HepG2 (cell line): ENCODE data around the gene MAGEA9B.

Experiments
- ARID5B ChIP-seq: IDR thresholded peaks from 2 replicates; pipeline ENCODE4 v1.4.0; 2020; ENCODE audit warnings: mild to moderate bottlenecking, missing genetic modification reagents
- BRF2 ChIP-seq: sonication (generic); formaldehyde crosslinking; IDR thresholded peaks from 2 replicates; pipeline ENCODE4 v1.8.1; 2022; ENCODE audit warnings: mild to moderate bottlenecking, missing genetic modification reagents
- NFIC ChIP-seq: IDR thresholded peaks from 2 replicates; pipeline ENCODE4 v1.6.1; 2012; ENCODE audit warnings: mild to moderate bottlenecking, low read length, inconsistent platforms
- RXRB ChIP-seq: IDR thresholded peaks from 2 replicates; pipeline ENCODE4 v1.6.1; 2016; ENCODE audit warnings: borderline replicate concordance, missing genetic modification reagents, missing compliant biosample characterization
- SMAD3 ChIP-seq: sonication (generic); formaldehyde crosslinking; IDR thresholded peaks from 2 replicates; pipeline ENCODE4 v1.4.0; 2020; ENCODE audit warnings: missing genetic modification reagents
- SNAPC5 ChIP-seq: sonication (generic); formaldehyde crosslinking; IDR thresholded peaks from 2 replicates; pipeline ENCODE4 v1.8.1; 2023; ENCODE audit warnings: mild to moderate bottlenecking, missing genetic modification reagents, borderline replicate concordance
- TBX3 ChIP-seq: fragments of 450-650 bp; IDR thresholded peaks from 2 replicates; pipeline ENCODE4 v1.6.1; 2017; ENCODE audit warnings: antibody characterized with exemption, mild to moderate bottlenecking, inconsistent platforms, borderline replicate concordance
- TF ChIP-seq, protein P1 (sequence below), 2 experiments: fragments of 450-650 bp in 1 of 2; sonication (generic) in 1 of 2; formaldehyde crosslinking; IDR thresholded peaks; 2 replicates each; pipeline versions ENCODE4 v1.5.0 to v1.8.0; 2020 to 2022; ENCODE audit warnings: mild to moderate bottlenecking in 1 of 2, missing genetic modification reagents in 1 of 2
- TF ChIP-seq, protein P2 (sequence below): sonication (generic); formaldehyde crosslinking; IDR thresholded peaks from 2 replicates; pipeline ENCODE4 v1.5.0; 2020; ENCODE audit warnings: mild to moderate bottlenecking, missing genetic modification reagents

- no peak for TF ChIP-seq BRF2 (CRISPR knock-in tag)
- TF ChIP-seq, protein P1, sequence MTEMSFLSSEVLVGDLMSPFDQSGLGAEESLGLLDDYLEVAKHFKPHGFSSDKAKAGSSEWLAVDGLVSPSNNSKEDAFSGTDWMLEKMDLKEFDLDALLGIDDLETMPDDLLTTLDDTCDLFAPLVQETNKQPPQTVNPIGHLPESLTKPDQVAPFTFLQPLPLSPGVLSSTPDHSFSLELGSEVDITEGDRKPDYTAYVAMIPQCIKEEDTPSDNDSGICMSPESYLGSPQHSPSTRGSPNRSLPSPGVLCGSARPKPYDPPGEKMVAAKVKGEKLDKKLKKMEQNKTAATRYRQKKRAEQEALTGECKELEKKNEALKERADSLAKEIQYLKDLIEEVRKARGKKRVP (CRISPR knock-in tag; IDR thresholded peaks at IDR 0.05): no peak
- no peak for TF ChIP-seq ARID5B (CRISPR knock-in tag)
- no peak for TF ChIP-seq SMAD3 (CRISPR knock-in tag)
- TF ChIP-seq NFIC: no peak
- TF ChIP-seq, protein P2, sequence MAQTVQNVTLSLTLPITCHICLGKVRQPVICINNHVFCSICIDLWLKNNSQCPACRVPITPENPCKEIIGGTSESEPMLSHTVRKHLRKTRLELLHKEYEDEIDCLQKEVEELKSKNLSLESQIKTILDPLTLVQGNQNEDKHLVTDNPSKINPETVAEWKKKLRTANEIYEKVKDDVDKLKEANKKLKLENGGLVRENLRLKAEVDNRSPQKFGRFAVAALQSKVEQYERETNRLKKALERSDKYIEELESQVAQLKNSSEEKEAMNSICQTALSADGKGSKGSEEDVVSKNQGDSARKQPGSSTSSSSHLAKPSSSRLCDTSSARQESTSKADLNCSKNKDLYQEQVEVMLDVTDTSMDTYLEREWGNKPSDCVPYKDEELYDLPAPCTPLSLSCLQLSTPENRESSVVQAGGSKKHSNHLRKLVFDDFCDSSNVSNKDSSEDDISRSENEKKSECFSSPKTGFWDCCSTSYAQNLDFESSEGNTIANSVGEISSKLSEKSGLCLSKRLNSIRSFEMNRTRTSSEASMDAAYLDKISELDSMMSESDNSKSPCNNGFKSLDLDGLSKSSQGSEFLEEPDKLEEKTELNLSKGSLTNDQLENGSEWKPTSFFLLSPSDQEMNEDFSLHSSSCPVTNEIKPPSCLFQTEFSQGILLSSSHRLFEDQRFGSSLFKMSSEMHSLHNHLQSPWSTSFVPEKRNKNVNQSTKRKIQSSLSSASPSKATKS (CRISPR knock-in tag): no peak
- TF ChIP-seq TBX3: no peak
- TF ChIP-seq SNAPC5: no peak
- TF ChIP-seq RXRB: no peak
These were observed 17.5 kb downstream of the MAGEA9B start for GRCh38 chrX:149569770-149570169.
